Stimulated activated CD4-positive, alpha-beta T cell treated with anti-CD3 and anti-CD28 coated beads, Interleukin-4, amount 100 ng/mL, for 4 hours (primary cell): Measurements from ENCODE around the gene SSTR1.

Experiments
- DNase-seq, 2 experiments: peaks; one replicate each; pipeline ENCODE4 v3.0.0-alpha.2; 2020

The SSTR1 gene

DNA sequence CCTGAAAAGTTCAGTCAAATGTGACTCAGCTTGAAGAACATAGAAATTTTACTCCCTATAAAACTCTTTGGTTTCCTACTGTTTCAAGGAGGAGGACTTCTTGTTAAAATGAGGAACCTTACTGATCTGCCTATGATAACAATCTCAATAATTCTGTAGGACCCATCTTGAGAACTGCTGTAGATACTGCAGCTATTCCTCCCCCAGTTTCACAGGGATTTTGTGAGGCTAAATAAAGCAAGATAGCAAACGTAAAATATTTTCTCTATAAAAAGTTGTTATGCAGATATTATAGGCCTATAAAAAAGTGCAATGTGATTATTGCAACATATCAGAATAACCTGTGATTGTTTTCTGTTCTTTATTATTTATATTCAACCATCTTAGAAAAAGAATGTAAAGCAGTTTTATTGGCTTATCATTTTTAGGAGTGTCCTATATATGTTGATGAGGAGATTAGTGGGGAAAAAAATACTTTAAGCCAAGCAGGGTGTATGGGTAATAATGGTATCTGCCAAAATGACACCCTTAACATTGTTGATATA is 36.1 kb downstream of the SSTR1 start:
- DNase-seq, result no peak

DNA sequence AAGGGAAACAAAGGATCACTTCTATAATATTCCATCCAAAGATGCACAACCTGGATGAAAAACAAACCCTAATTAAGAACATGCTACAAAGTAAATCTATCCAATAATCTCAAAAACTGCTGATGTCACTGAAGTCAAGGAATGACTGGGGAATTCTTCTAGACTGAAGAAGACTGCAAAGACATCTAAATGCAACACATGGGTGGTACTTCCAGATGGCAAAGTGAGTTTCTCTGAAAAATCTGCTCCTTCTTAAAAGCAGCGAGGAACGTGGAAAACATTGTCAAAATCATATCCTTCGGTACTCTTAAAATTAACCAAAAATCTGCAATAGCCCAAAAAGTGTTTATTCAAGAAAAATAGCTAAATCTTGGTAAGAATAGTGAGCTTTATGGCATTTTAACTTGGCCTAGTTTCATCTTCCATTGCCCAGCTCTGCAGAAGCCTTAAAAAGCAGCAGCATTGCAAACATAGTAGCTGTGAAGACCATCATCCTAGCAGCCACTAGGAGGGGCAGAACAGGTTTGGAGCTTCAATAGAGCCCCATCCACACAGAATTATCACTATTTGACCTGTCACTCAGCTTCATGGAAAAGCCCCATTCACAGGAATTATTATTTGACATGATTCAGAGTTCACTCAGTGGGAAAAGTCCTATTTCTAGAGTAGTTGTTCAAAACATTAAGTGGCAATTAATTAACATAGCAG is 40.8 kb downstream of the SSTR1 start:
- DNase-seq, result no peak

GRCh38 chr14:38250331-38250730 is 42.6 kb downstream of the SSTR1 start:
- DNase-seq, result no peak

DNA sequence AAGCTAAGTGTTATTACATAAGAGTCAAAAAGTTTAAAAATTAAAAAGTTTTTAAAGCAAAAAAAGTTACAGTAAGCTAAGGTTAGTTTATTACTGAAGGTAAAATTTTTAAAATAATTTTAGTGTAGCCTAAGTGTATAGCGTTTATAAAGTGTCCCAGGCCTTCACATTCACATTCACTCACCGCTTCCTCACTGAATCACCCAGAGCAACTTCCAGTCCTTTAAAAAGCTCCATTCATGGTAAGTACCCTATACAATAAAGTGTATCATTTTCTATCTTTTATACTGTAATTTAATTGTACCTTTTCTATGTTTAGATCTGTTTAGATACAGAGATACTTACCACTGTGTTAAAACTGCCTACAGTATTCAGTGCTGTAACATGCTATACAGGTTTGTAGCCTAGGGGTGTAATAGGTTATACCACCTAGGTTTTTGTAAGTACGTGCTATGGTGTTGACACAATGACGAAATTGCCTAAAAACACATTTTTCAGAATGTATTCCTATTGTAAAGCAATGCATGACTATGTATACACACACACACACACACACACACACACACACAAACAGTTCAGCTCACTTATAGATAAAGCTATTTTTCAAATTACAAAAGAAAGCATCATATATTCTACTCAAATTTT is 44.5 kb downstream of the SSTR1 start:
- no peak for DNase-seq

DNA sequence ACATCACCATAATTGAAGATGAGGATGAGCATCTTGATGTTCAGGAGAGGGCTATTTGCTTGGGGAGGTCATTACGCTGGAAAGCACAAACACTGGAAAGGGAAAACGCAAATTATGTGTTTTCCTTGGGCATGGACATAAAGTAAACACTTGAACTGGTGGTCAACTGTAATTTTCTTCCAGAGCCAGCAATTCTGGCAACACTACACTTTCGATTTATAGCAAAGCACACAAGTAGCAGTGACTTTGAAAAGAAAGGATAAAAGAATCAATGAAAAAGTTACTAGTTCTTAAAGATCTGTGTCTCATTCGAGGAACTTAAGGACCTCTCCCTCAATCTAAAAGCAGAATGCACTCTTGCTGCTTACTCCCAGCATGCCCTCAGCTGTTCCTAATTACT is 46.0 kb downstream of the SSTR1 start:
- no peak for DNase-seq

DNA sequence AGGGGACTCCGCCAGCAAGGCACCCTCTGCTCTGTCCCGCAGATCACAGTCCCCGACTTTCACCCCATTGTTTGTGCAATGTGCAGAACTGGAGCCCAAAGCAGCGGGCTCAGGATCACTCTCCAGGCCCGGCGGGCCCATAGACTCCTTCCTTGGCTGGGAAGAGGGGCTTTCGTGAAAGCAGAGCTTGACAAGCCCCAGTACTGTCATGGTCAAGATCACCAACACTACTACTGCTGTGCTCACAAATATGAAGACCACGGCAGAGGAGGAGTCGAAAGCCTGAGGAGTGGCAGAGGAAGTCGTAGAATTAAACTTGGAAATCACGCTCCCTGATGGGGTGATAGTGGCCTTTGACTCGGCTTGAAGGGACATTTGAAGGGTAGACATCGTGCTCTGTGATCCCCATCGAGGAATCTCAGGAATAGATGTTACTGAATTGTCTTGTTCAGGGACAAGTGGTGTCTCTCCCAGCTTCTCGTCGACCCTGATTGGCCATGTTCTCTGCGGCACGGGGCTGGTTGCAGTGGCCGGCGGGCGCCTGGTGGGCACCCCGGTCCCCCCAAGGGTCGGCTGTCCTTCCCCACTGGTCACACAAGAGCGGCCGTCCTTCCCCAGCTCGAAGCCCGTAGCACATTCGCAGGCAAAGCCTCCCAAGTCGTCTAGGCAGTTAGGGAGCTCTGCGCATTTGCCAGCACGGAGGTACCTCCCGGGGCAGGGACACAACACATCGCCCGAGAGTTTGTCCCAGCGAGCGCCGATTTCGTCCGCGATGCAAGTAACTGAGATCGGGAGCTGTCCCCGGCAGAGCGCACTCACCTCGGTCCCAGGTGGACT is 47.1 kb downstream of the SSTR1 start:
- no peak for DNase-seq

GRCh38 chr14:38255408-38255672 is 47.6 kb downstream of the SSTR1 start:
- no peak for DNase-seq

DNA sequence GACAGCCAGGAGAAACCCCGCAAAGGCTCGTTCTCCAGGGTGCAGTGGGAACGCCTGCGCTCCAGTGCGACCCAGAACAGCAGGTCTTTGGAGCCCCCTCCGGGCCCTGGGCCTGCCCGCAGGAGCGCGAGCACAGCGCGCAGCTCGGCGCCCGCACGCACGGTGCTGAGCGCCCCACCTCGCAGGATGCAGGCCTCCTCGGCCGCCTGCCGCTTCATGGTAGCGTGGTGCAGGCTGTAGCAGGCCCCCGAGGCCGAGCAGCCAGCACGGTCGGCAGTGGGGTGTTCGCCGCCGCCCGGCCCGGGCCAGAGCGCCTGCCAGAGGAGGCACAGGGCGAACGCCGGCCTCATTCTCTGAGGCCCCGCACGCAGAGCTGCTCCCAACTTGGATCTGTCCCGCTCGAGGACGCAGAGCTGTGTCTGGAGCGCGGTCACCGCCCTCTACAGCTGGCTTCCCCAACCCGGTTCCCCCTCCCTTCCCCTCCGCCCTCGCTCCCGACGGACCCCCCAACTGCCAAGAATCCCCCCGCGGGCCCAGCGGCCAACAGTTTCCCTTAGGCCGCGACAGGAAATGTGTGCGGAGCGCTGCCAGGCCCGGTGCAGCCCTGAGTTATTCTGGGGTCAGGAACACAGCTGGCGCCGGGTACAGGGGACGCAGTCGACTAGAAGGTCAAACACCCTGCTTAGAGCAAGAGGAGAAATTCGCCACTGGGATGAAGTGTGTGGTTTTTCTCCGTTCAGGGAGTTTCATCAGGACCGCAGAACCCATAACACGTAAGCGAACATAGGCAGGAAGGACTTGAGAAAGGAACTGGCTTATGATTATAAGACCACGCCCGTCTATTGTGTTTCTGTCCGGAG is 48.2 kb downstream of the SSTR1 start, which contains the start of gene CLEC14A:
Gene CLEC14A (minus strand): TSS at position 421 of the 860 bp plus-strand sequence. CDS start 71 bp downstream, at position 350.
- no peak for DNase-seq

- no peak for DNase-seq
Observed at GRCh38 chr14:38256533-38256840, 48.8 kb downstream of the SSTR1 start.

GRCh38 chr14:38257507-38257906 is 49.8 kb downstream of the SSTR1 start:
- no peak for DNase-seq

DNA sequence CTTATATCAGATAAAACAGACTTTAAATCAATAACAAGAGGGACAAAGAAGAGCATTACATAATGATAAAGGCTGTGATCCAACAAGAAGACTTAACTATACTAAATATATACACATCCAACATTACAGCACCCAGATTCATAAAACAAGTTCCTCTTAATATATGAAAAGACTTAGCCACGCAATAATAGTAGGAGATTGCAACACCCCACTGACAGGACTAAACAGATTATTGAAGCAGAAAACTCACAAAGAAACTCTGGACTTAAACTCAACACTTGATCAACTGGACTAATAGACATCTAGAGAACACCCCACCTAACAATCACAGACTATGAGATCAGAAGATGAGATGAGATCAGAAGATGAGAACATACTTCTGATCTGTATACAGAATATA is 53.9 kb downstream of the SSTR1 start:
- DNase-seq, result no peak
